SU-DHL-6 (cell line): ENCODE data around the gene GPR176.

ENCODE experiments used
- EZH2phosphoT487 ChIP-seq: fragments of 200-600 bp; sonication (generic), shearing (Covaris generic); conservative IDR thresholded peaks from 2 replicates; pipeline ENCODE4 v1.6.1; 2018; ENCODE audit warnings: mild to moderate bottlenecking, antibody characterized with exemption, low read length, moderate library complexity, mixed read lengths
- TF ChIP-seq, protein P1 (sequence below): fragments of 200-600 bp; sonication (generic); IDR thresholded peaks from one replicate; pipeline ENCODE4 v1.5.1; 2017; ENCODE audit warnings: antibody characterized with exemption, mild to moderate bottlenecking, low read length, moderate library complexity; ENCODE audit not compliant: insufficient read depth, poor library complexity, severe bottlenecking

DNA sequence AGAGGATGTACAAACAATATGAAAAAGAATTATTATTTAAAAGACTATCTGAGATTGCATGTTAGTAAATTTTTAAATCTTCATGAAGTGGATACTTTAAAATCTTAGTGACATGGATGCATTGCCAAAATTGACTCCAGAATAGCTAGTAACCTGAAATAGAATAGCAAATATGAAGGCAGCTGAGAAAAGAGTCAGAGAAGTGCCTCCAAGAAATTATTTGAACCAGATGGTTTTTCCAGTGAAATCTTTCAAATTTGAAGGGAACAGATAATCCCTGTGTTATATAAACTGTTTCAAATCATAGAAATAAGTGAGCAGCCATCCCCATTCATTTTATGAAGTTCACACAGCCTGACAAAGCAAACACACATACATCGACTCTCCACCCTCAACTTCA, 167.1 kb downstream of the GPR176 start:
- TF ChIP-seq, protein P1, sequence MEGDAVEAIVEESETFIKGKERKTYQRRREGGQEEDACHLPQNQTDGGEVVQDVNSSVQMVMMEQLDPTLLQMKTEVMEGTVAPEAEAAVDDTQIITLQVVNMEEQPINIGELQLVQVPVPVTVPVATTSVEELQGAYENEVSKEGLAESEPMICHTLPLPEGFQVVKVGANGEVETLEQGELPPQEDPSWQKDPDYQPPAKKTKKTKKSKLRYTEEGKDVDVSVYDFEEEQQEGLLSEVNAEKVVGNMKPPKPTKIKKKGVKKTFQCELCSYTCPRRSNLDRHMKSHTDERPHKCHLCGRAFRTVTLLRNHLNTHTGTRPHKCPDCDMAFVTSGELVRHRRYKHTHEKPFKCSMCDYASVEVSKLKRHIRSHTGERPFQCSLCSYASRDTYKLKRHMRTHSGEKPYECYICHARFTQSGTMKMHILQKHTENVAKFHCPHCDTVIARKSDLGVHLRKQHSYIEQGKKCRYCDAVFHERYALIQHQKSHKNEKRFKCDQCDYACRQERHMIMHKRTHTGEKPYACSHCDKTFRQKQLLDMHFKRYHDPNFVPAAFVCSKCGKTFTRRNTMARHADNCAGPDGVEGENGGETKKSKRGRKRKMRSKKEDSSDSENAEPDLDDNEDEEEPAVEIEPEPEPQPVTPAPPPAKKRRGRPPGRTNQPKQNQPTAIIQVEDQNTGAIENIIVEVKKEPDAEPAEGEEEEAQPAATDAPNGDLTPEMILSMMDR, result no peak
- no peak for TF ChIP-seq EZH2phosphoT487
